RWPE2 (cell line): ENCODE measurements around the gene MINDY3.

Experiments used
- ATAC-seq: fragments of 200-7000 bp; cut with Tn5 transposase; 3 replicates; pipeline ENCODE4 v1.9.1; 2021; ENCODE audit warnings: low read depth
- DNase-seq: peaks from one replicate; pipeline ENCODE4 v3.0.0-alpha.2; 2020; ENCODE audit warnings: low spot score
- H3K27ac ChIP-seq: fragments of 450-650 bp; 2 replicates; pipeline ENCODE4 v1.5.1; 2017; ENCODE audit warnings: mild to moderate bottlenecking; ENCODE audit not compliant: poor library complexity, severe bottlenecking
- H3K27me3 ChIP-seq: fragments of 250-450 bp; sonication (Bioruptor Pico); 2 replicates; pipeline ENCODE4 v1.5.1; 2021; ENCODE audit warnings: mild to moderate bottlenecking, moderate library complexity; ENCODE audit not compliant: insufficient read depth, poor library complexity, severe bottlenecking
- H3K36me3 ChIP-seq: fragments of 250-450 bp; sonication (Bioruptor Pico); 2 replicates; pipeline ENCODE4 v1.5.1; 2020; ENCODE audit warnings: low read depth, mild to moderate bottlenecking, moderate library complexity
- H3K4me1 ChIP-seq: fragments of 250-450 bp; sonication (Bioruptor Pico); 2 replicates; pipeline ENCODE4 v1.5.1; 2021; ENCODE audit warnings: mild to moderate bottlenecking, moderate library complexity; ENCODE audit not compliant: insufficient read depth, poor library complexity, severe bottlenecking
- H3K4me3 ChIP-seq: fragments of 250-450 bp; sonication (Bioruptor Pico); 2 replicates; pipeline ENCODE4 v1.5.1; 2021; ENCODE audit warnings: mild to moderate bottlenecking, moderate library complexity; ENCODE audit not compliant: severe bottlenecking
- H3K9me3 ChIP-seq: fragments of 250-450 bp; sonication (Bioruptor Pico); 2 replicates; pipeline ENCODE4 v1.5.1; 2021; ENCODE audit warnings: mild to moderate bottlenecking, moderate library complexity; ENCODE audit not compliant: severe bottlenecking
- CTCF ChIP-seq: fragments of 450-650 bp; IDR thresholded peaks from one replicate; pipeline ENCODE4 v1.5.1; 2017; ENCODE audit warnings: mild to moderate bottlenecking, moderate library complexity; ENCODE audit not compliant: poor library complexity, severe bottlenecking

Gene MINDY3

GRCh38 chr10:15783941-15784636 lies 76.2 kb downstream of the MINDY3 start:
- H3K4me1 ChIP-seq, result peaks cover 3% of the 10 kb centered on the region
- H3K36me3 ChIP-seq, result peaks cover 55% of the 10 kb centered on the region
- H3K27me3 ChIP-seq, result no peaks in the 10 kb centered on the region
- ATAC-seq (no peak), DNase-seq (no peak)
- no peak for TF ChIP-seq CTCF
- no peak overlapping the region for H3K27ac ChIP-seq
- H3K9me3 ChIP-seq, result no peaks in the 10 kb centered on the region
- H3K4me3 ChIP-seq, result no peak overlapping the region

- DNase-seq, result no peak
These were observed 77.5 kb downstream of the MINDY3 start for GRCh38 chr10:15782851-15783250.

GRCh38 chr10:15781381-15781960 lies 78.8 kb downstream of the MINDY3 start:
- TF ChIP-seq CTCF, result no peak
- no peak overlapping the region for H3K4me3 ChIP-seq
- ATAC-seq, result no peak
- peaks cover 3% of the 10 kb centered on the region for H3K4me1 ChIP-seq
- DNase-seq, result no peak
- H3K27ac ChIP-seq, result no peak overlapping the region
- no peaks in the 10 kb centered on the region for H3K27me3 ChIP-seq
- H3K36me3 ChIP-seq, result peaks cover 44% of the 10 kb centered on the region
- no peaks in the 10 kb centered on the region for H3K9me3 ChIP-seq

More at GRCh38 chr10:15782851-15783250, 77.5 kb downstream of the MINDY3 start:
- Histone ChIP-seq H3K36me3 (peaks cover 53% of the 10 kb centered on the region), H3K4me1 (peaks cover 3% of the 10 kb centered on the region), H3K9me3 (no peaks in the 10 kb centered on the region), H3K27me3 (no peaks in the 10 kb centered on the region), H3K27ac (no peak overlapping the region), H3K4me3 (no peak overlapping the region)
- no peak for ATAC-seq
- no peak for TF ChIP-seq CTCF

- Histone ChIP-seq H3K27ac (no peak overlapping the region), H3K4me3 (no peak overlapping the region), H3K36me3 (peaks cover 38% of the 10 kb centered on the region), H3K4me1 (peaks cover 6% of the 10 kb centered on the region), H3K27me3 (no peaks in the 10 kb centered on the region), H3K9me3 (no peaks in the 10 kb centered on the region)
- no peak for TF ChIP-seq CTCF
- ATAC-seq (peak; percentile 44; the same call in 1 of the 3 replicates), DNase-seq (no peak)
These were observed 79.8 kb downstream of the MINDY3 start for GRCh38 chr10:15780353-15781135.
